AG04450 (cell line): ENCODE measurements around the gene UBE2J2. TPM values are rescaled to one million over a fixed set of nuclear protein-coding genes. Genes with fewer than 3 reads are reported as not detected.

ENCODE experiments used
- CTCF ChIA-PET: fragments of 300-600, 350-600 bp; formaldehyde crosslinking; extraction: SDS; loops from one replicate; lab custom pipeline; 2022; ENCODE audit warnings: antibody characterized with exemption, inconsistent platforms; lab: Charles Lee
- POLR2A ChIA-PET: fragments of 350-600 bp; formaldehyde crosslinking; extraction: SDS; loops from one replicate; lab custom pipeline; 2021; ENCODE audit warnings: antibody characterized with exemption, inconsistent platforms; lab: Yijun Ruan, JAX
- DNase-seq: peaks from one replicate; pipeline ENCODE4 v3.0.0-alpha.2; 2011; ENCODE audit warnings: low read depth, low spot score
- H3K27ac ChIP-seq: one replicate; pipeline ENCODE4 v1.5.1; 2012; ENCODE audit warnings: low read depth, low read length, control low read depth
- H3K27me3 ChIP-seq: one replicate; pipeline ENCODE4 v1.6.0; 2012; ENCODE audit warnings: low read length; ENCODE audit not compliant: control insufficient read depth, insufficient read depth
- H3K4me3 ChIP-seq: 2 replicates; pipeline ENCODE4 v1.5.1; 2011; ENCODE audit warnings: mild to moderate bottlenecking, low read depth, low read length, control low read depth
- H3K9me3 ChIP-seq: 2 replicates; pipeline ENCODE4 v1.5.1; 2012; ENCODE audit warnings: low read length; ENCODE audit not compliant: control insufficient read depth, insufficient read depth
- CTCF ChIP-seq: IDR thresholded peaks from 2 replicates; pipeline ENCODE4 v1.5.1; 2011; ENCODE audit warnings: low read depth, low read length, control low read depth, inconsistent platforms
- polyA plus RNA-seq: library from polyadenylated mRNA; depleted of rRNA; stranded (reverse); fragments of >200 nt; gene quantifications from 2 replicates; pipeline ENCODE4 v1.2.3, GENCODE V29; 2011

Gene UBE2J2
- polyA plus RNA-seq, 1 experiment: 31.1 TPM

- Histone ChIP-seq H3K4me3 (no peak overlapping the region), H3K9me3 (peaks cover 3% of the 10 kb centered on the region; the same call in 1 of the 2 replicates), H3K27ac (no peak overlapping the region), H3K27me3 (peaks cover 5% of the 10 kb centered on the region)
- no peak for DNase-seq
- POLR2A ChIA-PET: no interaction called here
- TF ChIP-seq CTCF: no peak
- CTCF ChIA-PET: no interaction called here
These were observed 62.7 kb downstream of the UBE2J2 start for GRCh38 chr1:1210726-1211540.

DNA sequence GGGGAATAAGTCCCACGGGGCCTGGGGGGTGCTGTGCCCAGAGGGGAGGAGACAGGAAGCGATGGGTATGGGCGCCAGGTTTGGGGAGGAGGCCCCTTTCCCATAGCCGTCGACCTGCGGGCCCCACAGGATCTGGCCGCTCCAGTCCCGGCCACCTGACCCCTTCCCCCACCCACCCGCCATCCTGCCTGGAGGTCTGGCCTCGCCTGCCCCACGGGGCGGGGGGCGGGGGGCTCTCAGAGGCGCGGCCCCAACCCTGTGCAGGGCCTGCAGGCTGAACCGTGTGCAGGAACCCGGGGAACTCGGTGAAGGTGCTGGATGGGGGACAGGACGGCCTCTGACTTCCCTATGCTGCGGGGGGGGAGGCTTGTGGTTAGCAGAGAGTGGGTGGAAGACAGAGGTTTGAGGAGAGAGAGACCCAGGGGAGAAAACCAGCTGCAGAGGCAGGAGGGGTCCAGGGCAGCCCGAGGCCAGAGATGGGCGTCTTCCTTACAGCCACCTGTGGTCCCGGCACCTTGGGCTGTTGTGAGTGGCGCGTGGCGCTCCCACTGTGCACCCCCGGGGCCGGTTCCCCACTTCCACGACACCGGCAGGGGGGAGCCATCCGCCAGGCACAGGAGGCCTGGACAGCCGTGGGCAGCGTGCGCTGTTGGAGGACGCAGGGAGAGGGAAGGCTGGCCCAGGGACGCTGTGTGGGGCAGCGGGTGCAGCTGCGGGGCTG lies 64.8 kb downstream of the UBE2J2 start:
- CTCF ChIA-PET: no interaction called here
- Histone ChIP-seq H3K4me3 (no peak overlapping the region; the same call in 1 of the 2 replicates), H3K27me3 (peaks cover 7% of the 10 kb centered on the region), H3K27ac (peak overlapping the region; percentile 39), H3K9me3 (peaks cover 3% of the 10 kb centered on the region; the same call in 1 of the 2 replicates)
- TF ChIP-seq CTCF: no peak
- POLR2A ChIA-PET: interaction anchor here (0.6 kb wide), 1 partner anchor 56 kb away, joined by 3 read pairs; no protein-coding TSS in a partner anchor
- DNase-seq: no peak

- no peak overlapping the region for H3K27ac ChIP-seq
- CTCF ChIA-PET: no interaction called here
These were observed 66.1 kb downstream of the UBE2J2 start for GRCh38 chr1:1207571-1207892.

DNA sequence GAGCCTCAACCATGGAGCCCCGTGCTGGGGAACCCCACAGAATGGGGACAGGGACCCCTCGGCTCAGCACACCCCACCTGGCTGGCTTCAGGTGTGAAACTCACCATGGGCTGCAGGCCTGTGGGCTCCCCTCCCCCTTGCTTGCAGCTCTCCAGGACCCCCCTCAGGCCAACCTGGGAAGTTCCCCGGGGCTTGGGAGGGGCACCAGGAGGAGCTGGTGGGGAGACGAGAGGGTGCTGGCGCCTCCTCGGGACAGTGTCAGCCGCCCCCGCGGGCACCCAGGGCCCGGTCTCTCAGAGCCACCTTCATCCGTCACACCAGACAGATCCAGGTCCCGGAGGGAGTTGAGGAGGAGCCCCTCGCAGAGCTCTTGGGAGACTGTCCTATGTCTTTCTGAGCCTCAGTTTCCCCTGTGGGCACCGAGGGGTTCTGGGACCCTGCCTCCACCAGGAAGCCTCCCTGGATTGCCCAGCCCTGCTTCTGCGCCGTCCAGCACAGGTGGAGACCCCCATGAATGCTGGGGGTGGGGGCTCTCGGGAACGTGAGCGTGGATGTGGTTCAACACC lies 66.6 kb downstream of the UBE2J2 start:
- H3K4me3 ChIP-seq: no peak overlapping the region
- peaks cover 9% of the 10 kb centered on the region for H3K27me3 ChIP-seq
- DNase-seq: no peak
- ChIA-PET POLR2A (no interaction called here), CTCF (no interaction called here)
- H3K27ac ChIP-seq: no peak overlapping the region
- no peak for TF ChIP-seq CTCF
- H3K9me3 ChIP-seq: peaks cover 3% of the 10 kb centered on the region; the same call in 1 of the 2 replicates

More at GRCh38 chr1:1207571-1207892, 66.1 kb downstream of the UBE2J2 start:
- no peak overlapping the region for H3K4me3 ChIP-seq
- H3K27me3 ChIP-seq: peaks cover 9% of the 10 kb centered on the region
- H3K9me3 ChIP-seq: peaks cover 3% of the 10 kb centered on the region; the same call in 1 of the 2 replicates
- POLR2A ChIA-PET: no interaction called here
- no peak for DNase-seq
- no peak for TF ChIP-seq CTCF
